ENCODE measurements around the gene DTX3L.

DNA sequence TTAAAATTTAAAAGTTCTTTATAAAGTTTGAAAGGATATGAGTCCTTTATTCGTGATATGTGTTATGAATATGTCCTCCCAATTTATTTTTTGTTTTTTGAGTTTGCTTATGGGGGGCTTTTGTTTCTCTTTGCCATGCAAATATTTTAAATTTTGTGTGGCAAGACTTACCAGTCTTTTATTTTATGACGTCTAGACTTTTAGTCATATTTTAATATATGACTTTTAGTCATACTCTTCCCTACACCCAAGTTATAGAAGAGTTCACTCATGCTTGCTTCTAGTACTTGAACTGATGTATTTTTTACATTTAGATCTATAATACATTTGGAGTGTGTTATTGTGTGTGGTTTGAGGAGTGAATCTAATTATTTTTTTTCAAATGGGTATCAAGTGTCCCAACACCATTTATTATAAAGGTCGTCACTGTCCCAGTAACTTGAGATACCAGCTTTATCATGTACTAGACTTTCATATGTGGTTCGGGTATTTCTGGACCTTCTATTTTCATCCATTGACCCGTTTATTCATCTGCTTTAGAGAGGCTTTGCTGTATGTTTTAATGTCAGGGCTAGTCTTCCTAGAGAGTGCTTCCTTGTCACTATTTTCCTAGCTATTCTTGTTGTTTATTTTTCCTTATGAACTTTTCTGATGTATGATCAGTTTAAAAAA lies 14.1 kb downstream of the DTX3L start:
- TF ChIP-seq, protein P1, sequence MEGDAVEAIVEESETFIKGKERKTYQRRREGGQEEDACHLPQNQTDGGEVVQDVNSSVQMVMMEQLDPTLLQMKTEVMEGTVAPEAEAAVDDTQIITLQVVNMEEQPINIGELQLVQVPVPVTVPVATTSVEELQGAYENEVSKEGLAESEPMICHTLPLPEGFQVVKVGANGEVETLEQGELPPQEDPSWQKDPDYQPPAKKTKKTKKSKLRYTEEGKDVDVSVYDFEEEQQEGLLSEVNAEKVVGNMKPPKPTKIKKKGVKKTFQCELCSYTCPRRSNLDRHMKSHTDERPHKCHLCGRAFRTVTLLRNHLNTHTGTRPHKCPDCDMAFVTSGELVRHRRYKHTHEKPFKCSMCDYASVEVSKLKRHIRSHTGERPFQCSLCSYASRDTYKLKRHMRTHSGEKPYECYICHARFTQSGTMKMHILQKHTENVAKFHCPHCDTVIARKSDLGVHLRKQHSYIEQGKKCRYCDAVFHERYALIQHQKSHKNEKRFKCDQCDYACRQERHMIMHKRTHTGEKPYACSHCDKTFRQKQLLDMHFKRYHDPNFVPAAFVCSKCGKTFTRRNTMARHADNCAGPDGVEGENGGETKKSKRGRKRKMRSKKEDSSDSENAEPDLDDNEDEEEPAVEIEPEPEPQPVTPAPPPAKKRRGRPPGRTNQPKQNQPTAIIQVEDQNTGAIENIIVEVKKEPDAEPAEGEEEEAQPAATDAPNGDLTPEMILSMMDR (IDR thresholded peaks at IDR 0.05 in 4 of 5, conservative IDR thresholded peaks at IDR 0.05 in 1 of 5), result no peak
- no peak for TF ChIP-seq POLR2A (IDR thresholded peaks at IDR 0.05)
